Measurements from ENCODE around the gene FBXO8.

DNA sequence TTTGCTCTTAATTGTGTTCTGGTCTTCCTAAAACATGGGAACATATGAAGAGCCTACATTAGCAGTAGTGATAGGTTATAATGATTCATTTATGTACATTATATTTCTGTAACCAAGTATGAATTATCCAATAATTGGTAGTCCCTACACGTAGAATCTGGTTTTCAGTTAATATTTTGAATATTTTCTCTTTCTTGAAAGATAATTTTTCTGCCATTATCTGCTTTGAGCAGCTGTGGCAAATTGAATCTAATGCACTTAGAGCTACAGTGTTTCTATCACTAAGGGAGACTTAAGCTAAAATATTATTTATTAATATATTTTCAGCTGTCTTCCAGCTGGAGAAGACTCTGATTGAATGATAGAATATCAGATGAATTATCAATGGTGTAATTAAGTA, 21.2 kb upstream of the FBXO8 start:
- TF ChIP-seq, protein P1, sequence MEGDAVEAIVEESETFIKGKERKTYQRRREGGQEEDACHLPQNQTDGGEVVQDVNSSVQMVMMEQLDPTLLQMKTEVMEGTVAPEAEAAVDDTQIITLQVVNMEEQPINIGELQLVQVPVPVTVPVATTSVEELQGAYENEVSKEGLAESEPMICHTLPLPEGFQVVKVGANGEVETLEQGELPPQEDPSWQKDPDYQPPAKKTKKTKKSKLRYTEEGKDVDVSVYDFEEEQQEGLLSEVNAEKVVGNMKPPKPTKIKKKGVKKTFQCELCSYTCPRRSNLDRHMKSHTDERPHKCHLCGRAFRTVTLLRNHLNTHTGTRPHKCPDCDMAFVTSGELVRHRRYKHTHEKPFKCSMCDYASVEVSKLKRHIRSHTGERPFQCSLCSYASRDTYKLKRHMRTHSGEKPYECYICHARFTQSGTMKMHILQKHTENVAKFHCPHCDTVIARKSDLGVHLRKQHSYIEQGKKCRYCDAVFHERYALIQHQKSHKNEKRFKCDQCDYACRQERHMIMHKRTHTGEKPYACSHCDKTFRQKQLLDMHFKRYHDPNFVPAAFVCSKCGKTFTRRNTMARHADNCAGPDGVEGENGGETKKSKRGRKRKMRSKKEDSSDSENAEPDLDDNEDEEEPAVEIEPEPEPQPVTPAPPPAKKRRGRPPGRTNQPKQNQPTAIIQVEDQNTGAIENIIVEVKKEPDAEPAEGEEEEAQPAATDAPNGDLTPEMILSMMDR (conservative IDR thresholded peaks at IDR 0.05; ENCODE audit: low read length) = no peak
- TF ChIP-seq EZH2phosphoT487 (IDR thresholded peaks at IDR 0.05; ENCODE audit: borderline replicate concordance) = no peak
